IMR-90 (cell line): Measurements from ENCODE around the gene NADK2. TPM values are rescaled to one million over a fixed set of nuclear protein-coding genes. Genes with fewer than 3 reads are reported as not detected.

Experiments used
- ATAC-seq: fragments of 200-7000 bp; cut with Tn5 transposase; 2 replicates; pipeline ENCODE4 v1.9.1; 2020; ENCODE audit warnings: low read depth, mild to moderate bottlenecking, moderate library complexity
- BruUV-seq: library from RNA; stranded (reverse); fragments of 400-500 nt; replicated peaks from 2 replicates; lab custom pipeline; 2021; lab: Mats Ljungman, UMichigan
- CTCF ChIA-PET: fragments of 300-600 bp; formaldehyde crosslinking; extraction: SDS; loops from one replicate; lab custom pipeline; 2021; ENCODE audit warnings: antibody characterized with exemption; lab: Yijun Ruan, JAX
- POLR2A ChIA-PET: fragments of 300-600 bp; sonication (Branson Sonifier 250); formaldehyde crosslinking; loops from one replicate; lab custom pipeline; 2022; ENCODE audit warnings: antibody characterized with exemption; ENCODE audit not compliant: unreplicated experiment; lab: Charles Lee
- DNase-seq: peaks from one replicate; pipeline ENCODE4 v3.0.0; 2013
- H2AFZ ChIP-seq: replicated peaks from 2 replicates; pipeline ENCODE3; 2013; ENCODE audit warnings: low read length, mild to moderate bottlenecking; ENCODE audit not compliant: poor library complexity
- H2AK5ac ChIP-seq: 2 replicates; pipeline ENCODE4 v1.6.1; 2013; ENCODE audit warnings: low read depth, low read length, inconsistent platforms
- H2AK9ac ChIP-seq: replicated peaks from 2 replicates; pipeline ENCODE3; 2013; ENCODE audit warnings: mild to moderate bottlenecking, low read depth, low read length, moderate library complexity; ENCODE audit not compliant: poor library complexity
- H2BK120ac ChIP-seq: 2 replicates; pipeline ENCODE4 v1.6.1; 2013; ENCODE audit warnings: low read depth, low read length, inconsistent platforms
- H2BK15ac ChIP-seq: 3 replicates; pipeline ENCODE4 v1.6.1; 2013; ENCODE audit warnings: low read depth, low read length, inconsistent platforms
- H2BK20ac ChIP-seq: 2 replicates; pipeline ENCODE4 v1.6.1; 2013; ENCODE audit warnings: low read depth, mild to moderate bottlenecking, inconsistent platforms, low read length, moderate library complexity
- H2BK5ac ChIP-seq: 2 replicates; pipeline ENCODE4 v1.6.1; 2013; ENCODE audit warnings: mild to moderate bottlenecking, low read depth, low read length, inconsistent platforms; ENCODE audit not compliant: poor library complexity, severe bottlenecking
- H3K14ac ChIP-seq: replicated peaks from 2 replicates; pipeline ENCODE4 v1.6.1; 2013; ENCODE audit warnings: low read depth, low read length, inconsistent platforms
- H3K18ac ChIP-seq: 2 replicates; pipeline ENCODE4 v1.6.1; 2013; ENCODE audit warnings: low read depth, low read length, control low read depth
- H3K23ac ChIP-seq: 2 replicates; pipeline ENCODE4 v1.6.1; 2013; ENCODE audit warnings: low read depth, low read length, inconsistent platforms
- H3K27ac ChIP-seq: 2 replicates; pipeline ENCODE4 v1.5.1; 2013; ENCODE audit warnings: mild to moderate bottlenecking, control low read depth, low read length; ENCODE audit not compliant: insufficient read depth
- H3K27me3 ChIP-seq: 2 replicates; pipeline ENCODE4 v1.6.1; 2013; ENCODE audit warnings: low read length; ENCODE audit not compliant: control insufficient read depth, insufficient read depth
- H3K36me3 ChIP-seq: 2 replicates; pipeline ENCODE4 v1.6.1; 2013; ENCODE audit warnings: low read length, mixed read lengths; ENCODE audit not compliant: control insufficient read depth, insufficient read depth
- H3K4ac ChIP-seq: 2 replicates; pipeline ENCODE4 v1.6.1; 2013; ENCODE audit warnings: low read depth, low read length, inconsistent platforms
- H3K4me1 ChIP-seq: 2 replicates; pipeline ENCODE4 v1.6.1; 2013; ENCODE audit warnings: low read length, mixed read lengths; ENCODE audit not compliant: control insufficient read depth, insufficient read depth
- H3K4me2 ChIP-seq: 2 replicates; pipeline ENCODE4 v1.6.1; 2013; ENCODE audit warnings: low read depth, mild to moderate bottlenecking, control low read depth, low read length, moderate library complexity
- H3K4me3 ChIP-seq: 2 replicates; pipeline ENCODE4 v1.5.1; 2013; ENCODE audit warnings: low read depth, mild to moderate bottlenecking, control low read depth, low read length, moderate library complexity; ENCODE audit not compliant: insufficient read depth
- H3K56ac ChIP-seq: 2 replicates; pipeline ENCODE4 v1.6.1; 2013; ENCODE audit warnings: low read length, inconsistent platforms; ENCODE audit not compliant: insufficient read depth; ENCODE audit errors: extremely low read depth
- H3K79me1 ChIP-seq, 2 experiments: 2 replicates each; pipeline ENCODE4 v1.6.1; 2013; ENCODE audit warnings: low read length in 2 of 2, inconsistent platforms in 1 of 2, low read depth in 1 of 2
- H3K9ac ChIP-seq: 2 replicates; pipeline ENCODE4 v1.6.1; 2013; ENCODE audit warnings: low read depth, low read length, control low read depth
- H3K9me1 ChIP-seq: 2 replicates; pipeline ENCODE4 v1.6.1; 2013; ENCODE audit warnings: low read length, inconsistent platforms; ENCODE audit not compliant: insufficient read depth
- H3K9me3 ChIP-seq: 2 replicates; pipeline ENCODE4 v1.6.1; 2013; ENCODE audit warnings: low read length; ENCODE audit not compliant: control insufficient read depth, insufficient read depth
- H4K20me1 ChIP-seq: 2 replicates; pipeline ENCODE4 v1.6.1; 2013; ENCODE audit warnings: low read length, inconsistent platforms; ENCODE audit not compliant: insufficient read depth
- H4K5ac ChIP-seq: 2 replicates; pipeline ENCODE4 v1.6.1; 2013; ENCODE audit warnings: mild to moderate bottlenecking, low read depth, low read length, control low read depth
- H4K8ac ChIP-seq, 2 experiments: 2 replicates each; pipeline ENCODE4 v1.6.1; 2013; ENCODE audit warnings: low read depth in 2 of 2, low read length in 2 of 2, control low read depth in 1 of 2, inconsistent platforms in 1 of 2
- H4K91ac ChIP-seq: 2 replicates; pipeline ENCODE4 v1.6.1; 2013; ENCODE audit warnings: low read depth, low read length, inconsistent platforms; ENCODE audit not compliant: insufficient read depth
- BHLHE40 ChIP-seq: fragments of 150-350 bp; IDR thresholded peaks from 2 replicates; pipeline ENCODE4 v1.6.1; 2016; ENCODE audit warnings: mild to moderate bottlenecking, low read depth, low read length
- CEBPB ChIP-seq: IDR thresholded peaks from 2 replicates; pipeline ENCODE4 v1.6.1; 2012; ENCODE audit warnings: low read depth, low read length, improper control_type of control experiment
- CHD1 ChIP-seq: IDR thresholded peaks from 2 replicates; pipeline ENCODE4 v1.6.1; 2012; ENCODE audit warnings: low read depth, low read length, improper control_type of control experiment
- CTCF ChIP-seq: conservative IDR thresholded peaks from 2 replicates; pipeline ENCODE4 v1.5.1; 2012; ENCODE audit warnings: mild to moderate bottlenecking, low read depth, low read length, improper control_type of control experiment
- FOS ChIP-seq: fragments of 150-350 bp; IDR thresholded peaks from 2 replicates; pipeline ENCODE4 v1.6.1; 2016; ENCODE audit warnings: low read depth, low read length
- MAFK ChIP-seq: IDR thresholded peaks from 2 replicates; pipeline ENCODE4 v1.6.1; 2012; ENCODE audit warnings: low read depth, low read length, improper control_type of control experiment
- MAZ ChIP-seq: IDR thresholded peaks from 2 replicates; pipeline ENCODE4 v1.6.1; 2012; ENCODE audit warnings: low read depth, mild to moderate bottlenecking, low read length, improper control_type of control experiment, moderate library complexity, borderline replicate concordance
- MXI1 ChIP-seq: IDR thresholded peaks from 2 replicates; pipeline ENCODE4 v1.6.1; 2012; ENCODE audit warnings: low read depth, mild to moderate bottlenecking, low read length, moderate library complexity, borderline replicate concordance
- NFE2L2 ChIP-seq: fragments of 150-350 bp; IDR thresholded peaks from 2 replicates; pipeline ENCODE4 v1.6.1; 2016; ENCODE audit warnings: low read depth, mild to moderate bottlenecking, low read length
- POLR2A ChIP-seq: IDR thresholded peaks from 2 replicates; pipeline ENCODE4 v1.6.1; 2012; ENCODE audit warnings: mild to moderate bottlenecking, low read depth, low read length
- RAD21 ChIP-seq: IDR thresholded peaks from 2 replicates; pipeline ENCODE4 v1.6.1; 2012; ENCODE audit warnings: low read length, improper control_type of control experiment
- RCOR1 ChIP-seq: IDR thresholded peaks from 2 replicates; pipeline ENCODE4 v1.6.1; 2012; ENCODE audit warnings: mild to moderate bottlenecking, low read length, improper control_type of control experiment; ENCODE audit not compliant: insufficient replicate concordance
- RFX5 ChIP-seq: IDR thresholded peaks from 2 replicates; pipeline ENCODE4 v1.8.0; 2012; ENCODE audit warnings: low read depth, mild to moderate bottlenecking, low read length, moderate library complexity
- SMC3 ChIP-seq: fragments of 150-350 bp; IDR thresholded peaks from 2 replicates; pipeline ENCODE4 v1.6.1; 2016; ENCODE audit warnings: low read depth, mild to moderate bottlenecking, antibody characterized with exemption, low read length, moderate library complexity
- USF2 ChIP-seq: fragments of 150-350 bp; IDR thresholded peaks from 2 replicates; pipeline ENCODE4 v1.6.1; 2017; ENCODE audit warnings: mild to moderate bottlenecking, antibody characterized with exemption, low read length, low read depth
- WGBS, 2 experiments: methylation state at CpG; one replicate each; pipeline versions ENCODE4 v1.1.5 to v1.1.7; 2013; ENCODE audit warnings: missing lambda C conversion rate in 2 of 2; ENCODE audit not compliant: insufficient read length in 1 of 2; ENCODE audit errors: extremely low coverage in 2 of 2; 5-methylcytosine and 5-hydroxymethylcytosine counted together
- dilution Hi-C: fragments of 300-500 bp; cut with HindIII; formaldehyde crosslinking; loops from one replicate; pipeline ENCODE4 v1.14.3; 2018; ENCODE audit warnings: low sequenced_read_pairs; ENCODE audit not compliant: unreplicated experiment
- in situ Hi-C: fragments of 300-500 bp; cut with MboI; formaldehyde crosslinking; loops from 3 replicates; pipeline ENCODE4 v1.14.3; 2019; ENCODE audit warnings: low sequenced_read_pairs, inconsistent platforms, mixed read lengths
- intact Hi-C: fragments of 100-400 bp; cut with micrococcal nuclease; formaldehyde crosslinking; loops from 2 replicates; pipeline ENCODE4 v1.10.0; 2022
- polyA plus RNA-seq, 3 experiments: library from polyadenylated mRNA; depleted of rRNA; stranded (reverse); fragments of >200 nt; gene quantifications; 2 replicates each; pipeline ENCODE4 v1.2.3, GENCODE V29; 2012; ENCODE audit warnings: low replicate concordance in 1 of 3
- total RNA-seq: library from RNA; depleted of rRNA; stranded (reverse); fragments of >200 nt; gene quantifications from 2 replicates; pipeline ENCODE4 v1.2.3, GENCODE V29; 2012
- TF ChIP-seq, protein P1 (sequence below): fragments of 150-350 bp; IDR thresholded peaks from 2 replicates; pipeline ENCODE4 v1.6.1; 2016; ENCODE audit warnings: low read depth, mild to moderate bottlenecking, low read length, moderate library complexity, borderline replicate concordance

Gene NADK2
- total and polyA plus RNA-seq, 2 of the 4 experiments (the other 2 are of a cell fraction), result 7.4 to 17.4 TPM

DNA sequence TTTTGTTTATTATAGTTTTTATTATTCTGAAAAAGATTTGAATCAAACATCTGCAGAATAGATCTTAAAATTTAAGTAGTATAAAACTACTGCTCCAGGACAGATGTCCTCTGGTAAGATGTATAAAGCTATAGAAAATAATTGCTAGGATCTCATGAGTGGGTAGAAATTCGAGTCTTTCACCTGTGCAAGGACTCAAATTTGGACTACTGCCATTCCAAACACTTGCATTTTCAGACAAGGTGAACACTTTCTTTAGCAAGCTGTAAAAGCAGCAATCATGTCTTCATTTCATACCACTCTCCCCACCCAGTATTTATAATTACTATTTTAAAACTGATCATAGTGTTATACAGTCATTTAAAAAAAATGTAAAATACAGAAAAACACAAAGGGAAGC lies 69.1 kb downstream of the NADK2 start:
- Histone ChIP-seq H3K4me3 (no peak overlapping the region), H3K18ac (no peak overlapping the region), H2BK15ac (no peak overlapping the region), H3K4ac (no peak overlapping the region), H4K20me1 (no peaks in the 10 kb centered on the region), H2BK20ac (no peak overlapping the region), H2BK5ac (no peak overlapping the region), H3K56ac (no peak overlapping the region), H3K9ac (no peak overlapping the region), H3K23ac (no peak overlapping the region), H3K9me3 (no peaks in the 10 kb centered on the region), H3K9me1 (peaks cover 5% of the 10 kb centered on the region; the same call in 1 of the 2 replicates), H3K27ac (no peak overlapping the region), H2AK5ac (no peak overlapping the region), H3K79me1 (peaks cover 13 to 16% of the 10 kb centered on the region in 2 experiments; a peak in 2 of 4 replicates), H2BK120ac (no peak overlapping the region), H4K8ac (no peak overlapping the region), H3K4me2 (no peak overlapping the region), H3K14ac (no peak overlapping the region), H3K27me3 (no peaks in the 10 kb centered on the region), H3K36me3 (peaks cover 36% of the 10 kb centered on the region), H4K91ac (no peak overlapping the region), H3K4me1 (0 out of 2 replicates have a peak, but pooled peaks cover 5% of the 10 kb centered on the region), H2AFZ (no peak overlapping the region), H2AK9ac (no peak overlapping the region), H4K5ac (no peak overlapping the region)
- TF ChIP-seq FOS, result no peak
- TF ChIP-seq RFX5, result no peak
- TF ChIP-seq RCOR1, result no peak
- no peak for TF ChIP-seq CTCF
- TF ChIP-seq BHLHE40, result no peak
- TF ChIP-seq USF2, result no peak
- no peak for TF ChIP-seq MAZ
- TF ChIP-seq NFE2L2, result no peak
- no peak for TF ChIP-seq MAFK
- TF ChIP-seq CEBPB, result no peak
- TF ChIP-seq RAD21, result no peak
- TF ChIP-seq MXI1, result no peak
- TF ChIP-seq POLR2A, result no peak
- no peak for TF ChIP-seq CHD1
- no peak for TF ChIP-seq SMC3
- TF ChIP-seq, protein P1, sequence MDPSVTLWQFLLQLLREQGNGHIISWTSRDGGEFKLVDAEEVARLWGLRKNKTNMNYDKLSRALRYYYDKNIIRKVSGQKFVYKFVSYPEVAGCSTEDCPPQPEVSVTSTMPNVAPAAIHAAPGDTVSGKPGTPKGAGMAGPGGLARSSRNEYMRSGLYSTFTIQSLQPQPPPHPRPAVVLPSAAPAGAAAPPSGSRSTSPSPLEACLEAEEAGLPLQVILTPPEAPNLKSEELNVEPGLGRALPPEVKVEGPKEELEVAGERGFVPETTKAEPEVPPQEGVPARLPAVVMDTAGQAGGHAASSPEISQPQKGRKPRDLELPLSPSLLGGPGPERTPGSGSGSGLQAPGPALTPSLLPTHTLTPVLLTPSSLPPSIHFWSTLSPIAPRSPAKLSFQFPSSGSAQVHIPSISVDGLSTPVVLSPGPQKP, result no peak
- ATAC-seq (no peak), DNase-seq (no peak)
- intact Hi-C loops, result loop anchor here (10.0 kb wide), 2 partner anchors 222 to 522 kb away; no protein-coding TSS in a partner anchor
- WGBS, 2 experiments, result no CpG with 5 or more reads among the region's 1 CpG
- ChIA-PET POLR2A (no interaction called here), CTCF (no interaction called here)
- dilution Hi-C loops, result no loop called here
- no TSS peak for BruUV-seq
- in situ Hi-C loops, result loop anchor here (10.0 kb wide), 1 partner anchor 132 kb away; the partner anchor contains the start of gene RANBP3L
